Spleen (tissue), 11 donors: ENCODE measurements around the gene SPDEF. TPM values are rescaled to one million over a fixed set of nuclear protein-coding genes. Genes with fewer than 3 reads are reported as not detected.

ENCODE experiments used
- DNase-seq: peaks from one replicate; pipeline ENCODE4 v3.0.0-alpha.2; 2020
- H3K27ac ChIP-seq, 8 donors: fragments of 200-600 bp; sonication (generic) in 7 of 8; 1 replicate in 4 of 8; 2 replicates in 4 of 8; pipeline versions ENCODE4 v1.5.0 to v1.8.0; 2016 to 2021; ENCODE audit warnings: inconsistent platforms in 4 of 8, mild to moderate bottlenecking in 4 of 8, moderate library complexity in 1 of 8
- H3K27me3 ChIP-seq, 7 donors: fragments of 200-600 bp; sonication (generic) in 6 of 7; replicated peaks in 1 of 7; 1 replicate in 4 of 7; 2 replicates in 3 of 7; pipeline versions ENCODE4 v1.5.0 to v1.8.0; 2016 to 2021; ENCODE audit warnings: inconsistent platforms in 3 of 7, mild to moderate bottlenecking in 1 of 7
- H3K36me3 ChIP-seq, 6 donors: fragments of 200-600 bp; sonication (generic) in 5 of 6; 1 replicate in 4 of 6; 2 replicates in 2 of 6; pipeline versions ENCODE4 v1.5.0 to v1.8.0; 2016 to 2021; ENCODE audit warnings: inconsistent platforms in 2 of 6
- H3K4me1 ChIP-seq, 6 donors: fragments of 200-600 bp; sonication (generic) in 5 of 6; 1 replicate in 3 of 6; 2 replicates in 3 of 6; pipeline versions ENCODE4 v1.5.0 to v1.8.0; 2016 to 2021; ENCODE audit warnings: inconsistent platforms in 3 of 6
- H3K4me3 ChIP-seq, 8 donors: fragments of 200-600 bp; sonication (generic) in 7 of 8; 1 replicate in 4 of 8; 2 replicates in 4 of 8; pipeline versions ENCODE4 v1.5.0 to v1.8.0; 2016 to 2021; ENCODE audit warnings: inconsistent platforms in 4 of 8, mild to moderate bottlenecking in 4 of 8, moderate library complexity in 2 of 8
- H3K9me3 ChIP-seq, 8 donors: fragments of 200-600 bp; sonication (generic) in 7 of 8; 1 replicate in 4 of 8; 2 replicates in 4 of 8; pipeline versions ENCODE4 v1.5.0 to v1.8.0; 2016 to 2021; ENCODE audit warnings: inconsistent platforms in 4 of 8
- POLR2A ChIP-seq, 3 donors: fragments of 450-650 bp; IDR thresholded peaks; one replicate each; pipeline ENCODE4 v1.5.1; 2017; ENCODE audit warnings: antibody characterized with exemption in 3 of 3, mild to moderate bottlenecking in 1 of 3
- POLR2AphosphoS5 ChIP-seq, 3 donors: sonication (generic); formaldehyde crosslinking; IDR thresholded peaks; one replicate each; pipeline ENCODE4 v1.5.1; 2017; ENCODE audit warnings: antibody characterized with exemption in 3 of 3
- WGBS, 5 donors: extraction: QIAGEN DNeasy Blood & Tissue Kit in 3 of 5; methylation state at CpG; one replicate each; pipeline versions ENCODE4 v1.1.5 to v1.1.7; 2013 to 2018; 5-methylcytosine and 5-hydroxymethylcytosine counted together
- intact Hi-C: fragments of 100-400 bp; cut with DNase I; formaldehyde crosslinking; loops from one replicate; pipeline ENCODE4 v1.15.0; 2023; ENCODE audit warnings: low total_unique reads
- polyA plus RNA-seq, 3 donors: library from polyadenylated mRNA; stranded (reverse); fragments of 200-250 nt; gene quantifications; one replicate each; pipeline ENCODE4 v1.2.1, GENCODE V29; 2013
- total RNA-seq, 7 donors: library from RNA; depleted of rRNA in 3 of 7; stranded (reverse); fragments of >200 nt in 3 of 7; fragmentation: NEBNext Ultra II Directional in 4 of 7; extraction: Animal tissue kit (Norgen Biotek cat#: 25700) in 4 of 7; gene quantifications; one replicate each; pipeline versions ENCODE4 v1.1.0 to v1.2.1, GENCODE V29; 2016 to 2021
- TF ChIP-seq, protein P1 (sequence below), 11 experiments: fragments of 200-600 bp in 7 of 11; fragments of 450-650 bp in 4 of 11; sonication (generic) in 4 of 11; IDR thresholded peaks in 8 of 11; conservative IDR thresholded peaks in 3 of 11; 1 replicate in 7 of 11; 2 replicates in 4 of 11; pipeline versions ENCODE4 v1.4.0 to v1.8.0; 2016 to 2021; ENCODE audit warnings: antibody characterized with exemption in 11 of 11, inconsistent platforms in 4 of 11, mild to moderate bottlenecking in 1 of 11
- donor health status: healthy with polysubstance abuse.
- donor health status: DM: no; HTN: no; CAD: no; lungs with moderate emphysema.
- donor health status: DM: no; HTN: no; CAD: no.
- donor health status: Bipolar disorder and iron deficiency.
- donor health status: healthy.
- donor health status: DM: no; HTN: no; CAD: no.
- donor health status: DM: yes; HTN: yes; CAD: no.

SPDEF gene
- total and polyA plus RNA-seq, 10 donors, result 0.03 to 0.32 (median 0.13) TPM; not detected in 7

DNA sequence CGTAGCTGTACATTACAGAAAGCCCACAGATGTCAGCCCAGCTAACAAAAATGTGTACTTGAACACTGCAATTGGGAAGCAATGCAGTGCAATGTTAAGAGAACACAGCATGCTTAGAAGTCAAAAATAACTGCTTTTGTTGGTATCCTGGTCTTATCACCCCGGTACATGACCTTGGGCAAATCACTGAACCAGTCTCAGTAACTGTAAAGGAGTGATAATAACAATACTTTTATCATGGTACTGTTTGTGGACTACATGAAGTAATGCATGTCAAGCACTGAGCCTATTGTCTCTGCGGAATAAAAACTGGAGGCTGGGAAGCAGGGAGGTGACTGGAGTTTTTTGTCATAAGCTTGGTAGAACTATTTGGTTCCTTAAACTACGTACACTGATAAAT lies 44.7 kb upstream of the SPDEF start:
- DNase-seq, result no peak
- TF ChIP-seq POLR2A (IDR thresholded peaks at IDR 0.05), result no peak
- no peak for TF ChIP-seq POLR2AphosphoS5 (IDR thresholded peaks at IDR 0.05)
- TF ChIP-seq, protein P1, sequence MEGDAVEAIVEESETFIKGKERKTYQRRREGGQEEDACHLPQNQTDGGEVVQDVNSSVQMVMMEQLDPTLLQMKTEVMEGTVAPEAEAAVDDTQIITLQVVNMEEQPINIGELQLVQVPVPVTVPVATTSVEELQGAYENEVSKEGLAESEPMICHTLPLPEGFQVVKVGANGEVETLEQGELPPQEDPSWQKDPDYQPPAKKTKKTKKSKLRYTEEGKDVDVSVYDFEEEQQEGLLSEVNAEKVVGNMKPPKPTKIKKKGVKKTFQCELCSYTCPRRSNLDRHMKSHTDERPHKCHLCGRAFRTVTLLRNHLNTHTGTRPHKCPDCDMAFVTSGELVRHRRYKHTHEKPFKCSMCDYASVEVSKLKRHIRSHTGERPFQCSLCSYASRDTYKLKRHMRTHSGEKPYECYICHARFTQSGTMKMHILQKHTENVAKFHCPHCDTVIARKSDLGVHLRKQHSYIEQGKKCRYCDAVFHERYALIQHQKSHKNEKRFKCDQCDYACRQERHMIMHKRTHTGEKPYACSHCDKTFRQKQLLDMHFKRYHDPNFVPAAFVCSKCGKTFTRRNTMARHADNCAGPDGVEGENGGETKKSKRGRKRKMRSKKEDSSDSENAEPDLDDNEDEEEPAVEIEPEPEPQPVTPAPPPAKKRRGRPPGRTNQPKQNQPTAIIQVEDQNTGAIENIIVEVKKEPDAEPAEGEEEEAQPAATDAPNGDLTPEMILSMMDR (IDR thresholded peaks at IDR 0.05 in 8 of 11, conservative IDR thresholded peaks at IDR 0.05 in 3 of 11), result no peak
- peaks cover 0 to 69% (median 7%) of the 10 kb centered on the region in 6 donors for H3K36me3 ChIP-seq
- intact Hi-C loops, result loop anchor here (10.0 kb wide), 1 partner anchor 76 kb away; no protein-coding TSS in a partner anchor
- no peaks in the 10 kb centered on the region for H3K9me3 ChIP-seq
- H3K4me3 ChIP-seq, result no peak overlapping the region
- H3K4me1 ChIP-seq, result peaks cover 0 to 44% (median 9%) of the 10 kb centered on the region in 6 donors
- H3K27me3 ChIP-seq, result no peaks in the 10 kb centered on the region
- H3K27ac ChIP-seq, result no peak overlapping the region
- WGBS, 5 donors, result 80 to 91% (median 84%) methylated on average over 4 of the region's 4 CpGs

DNA sequence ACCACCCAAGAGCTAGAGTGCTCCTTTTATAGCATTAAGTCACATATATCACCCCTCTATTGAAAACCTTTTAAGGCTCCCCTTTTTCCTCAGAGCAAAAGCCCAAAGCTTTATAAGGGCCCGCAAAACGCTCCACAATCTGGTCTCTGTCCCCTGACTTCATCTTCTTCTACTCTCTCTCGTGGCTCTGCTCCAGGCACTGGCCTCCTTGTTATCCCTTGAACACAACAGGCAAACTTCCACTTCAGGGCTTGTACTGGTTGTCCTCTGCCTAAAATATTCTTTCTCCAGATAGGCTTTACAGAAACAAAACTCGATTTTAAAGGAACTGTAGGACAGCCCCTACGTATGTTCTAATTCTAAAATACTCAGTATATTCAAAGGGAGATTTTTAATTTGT lies 44.0 kb upstream of the SPDEF start:
- no peak overlapping the region for H3K4me3 ChIP-seq
- H3K9me3 ChIP-seq, result no peaks in the 10 kb centered on the region
- no peak overlapping the region for H3K27ac ChIP-seq
- TF ChIP-seq, protein P1 (IDR thresholded peaks at IDR 0.05 in 8 of 11, conservative IDR thresholded peaks at IDR 0.05 in 3 of 11), result no peak
- TF ChIP-seq POLR2AphosphoS5 (IDR thresholded peaks at IDR 0.05), result no peak
- TF ChIP-seq POLR2A (IDR thresholded peaks at IDR 0.05), result no peak
- H3K4me1 ChIP-seq, result peaks cover 0 to 50% (median 9%) of the 10 kb centered on the region in 6 donors
- WGBS, 5 donors, result 94 to 96% (median 96%) methylated on average over 5 of the region's 5 CpGs
- intact Hi-C loops, result loop anchor here (10.0 kb wide), 1 partner anchor 75 kb away; no protein-coding TSS in a partner anchor
- no peak for DNase-seq
- peaks cover 0 to 64% (median 2%) of the 10 kb centered on the region in 6 donors for H3K36me3 ChIP-seq
- H3K27me3 ChIP-seq, result no peaks in the 10 kb centered on the region

DNA sequence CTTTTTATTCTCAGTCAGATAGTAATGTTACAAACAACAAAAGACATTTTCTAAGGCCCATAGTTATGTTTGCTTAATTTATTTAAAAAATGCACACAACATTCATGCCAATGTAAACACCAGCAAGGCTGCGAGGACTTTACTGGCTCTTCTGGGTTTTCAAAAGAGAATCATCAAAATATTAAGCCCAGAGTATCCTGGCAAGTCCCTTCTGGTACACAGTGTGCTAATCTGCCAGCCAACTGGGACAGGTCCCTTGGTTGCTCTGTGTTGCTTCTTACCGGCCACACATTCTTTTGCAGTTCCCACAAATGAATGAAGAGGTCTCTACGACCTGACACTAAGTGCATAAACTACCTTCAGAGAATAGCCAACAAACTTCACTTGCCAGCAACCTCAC lies 42.6 kb upstream of the SPDEF start:
- no peaks in the 10 kb centered on the region for H3K9me3 ChIP-seq
- intact Hi-C loops, result no loop called here
- H3K27me3 ChIP-seq, result no peaks in the 10 kb centered on the region
- peaks cover 0 to 56% (median 0%) of the 10 kb centered on the region in 6 donors for H3K36me3 ChIP-seq
- 83 to 96% (median 86%) methylated on average over 3 of the region's 3 CpGs for WGBS, 5 donors
- peaks cover 0 to 58% (median 9%) of the 10 kb centered on the region in 6 donors for H3K4me1 ChIP-seq
- TF ChIP-seq, protein P1 (IDR thresholded peaks at IDR 0.05 in 8 of 11, conservative IDR thresholded peaks at IDR 0.05 in 3 of 11), result no peak
- TF ChIP-seq POLR2A (IDR thresholded peaks at IDR 0.05) (no peak), POLR2AphosphoS5 (IDR thresholded peaks at IDR 0.05) (no peak)
- H3K27ac ChIP-seq, result no peak overlapping the region
- DNase-seq, result no peak
- H3K4me3 ChIP-seq, result no peak overlapping the region

GRCh38 chr6:34597605-34598353 lies 41.6 kb upstream of the SPDEF start:
- Histone ChIP-seq H3K27ac (no peak overlapping the region), H3K36me3 (peaks cover 0 to 56% (median 0%) of the 10 kb centered on the region in 6 donors), H3K27me3 (no peaks in the 10 kb centered on the region), H3K4me3 (no peak overlapping the region), H3K9me3 (no peaks in the 10 kb centered on the region), H3K4me1 (peaks cover 0 to 68% (median 13%) of the 10 kb centered on the region in 6 donors)
- intact Hi-C loops, result no loop called here
- no peak for TF ChIP-seq POLR2A (IDR thresholded peaks at IDR 0.05)
- no peak for TF ChIP-seq POLR2AphosphoS5 (IDR thresholded peaks at IDR 0.05)
- TF ChIP-seq, protein P1 (IDR thresholded peaks at IDR 0.05 in 8 of 11, conservative IDR thresholded peaks at IDR 0.05 in 3 of 11), result no peak
- no peak for DNase-seq
- WGBS, 5 donors, result 87 to 93% (median 88%) methylated on average over 3 of the region's 3 CpGs
